ENCODE measurements around the gene TAF10. TPM values are rescaled to one million over a fixed set of nuclear protein-coding genes. Genes with fewer than 3 reads are reported as not detected.
A peak's percentile ranks its signal among the peaks of the same experiment; 100 is the strongest.

TAF10 gene
- total RNA-seq, 2 donors from 2014 or later: 115 to 215 TPM

DNA sequence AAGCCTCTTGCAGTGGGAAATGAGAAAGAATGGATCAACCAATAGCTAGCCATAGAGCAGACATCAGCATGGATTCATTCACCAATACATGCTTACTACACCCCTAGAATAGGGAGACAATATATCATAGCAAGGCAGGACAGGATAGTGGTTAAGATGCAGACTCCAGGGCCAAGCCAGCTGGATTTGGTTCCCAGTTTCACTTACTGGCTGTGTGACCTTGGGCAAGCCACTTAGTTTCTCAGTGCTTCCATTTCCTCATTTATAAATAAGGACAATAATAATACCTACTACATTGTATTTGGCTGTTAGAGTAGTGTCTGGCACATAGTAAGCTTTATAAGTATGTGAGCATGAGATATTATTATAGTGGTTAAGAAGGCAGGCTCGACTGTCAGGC is 36.5 kb upstream of the TAF10 start:
- Histone ChIP-seq H3K4me1 (no peaks in the 10 kb centered on the region), H3K27ac (no peak overlapping the region), H3K27me3 (no peaks in the 10 kb centered on the region), H3K4me3 (no peak overlapping the region), H3K9me3 (no peaks in the 10 kb centered on the region), H3K36me3 (replicated peaks in 1 of 2; ENCODE audit: insufficient read depth in 1 of 2, low read depth in 2 of 2) (no peaks in the 10 kb centered on the region)
- DNase-seq (no peak), ATAC-seq (no peak)
- 63% methylated on average over 1 of the region's 1 CpG for WGBS, 2 donors
- intact Hi-C loops (cut with DNase I): no loop called here
- TF ChIP-seq, protein P1, sequence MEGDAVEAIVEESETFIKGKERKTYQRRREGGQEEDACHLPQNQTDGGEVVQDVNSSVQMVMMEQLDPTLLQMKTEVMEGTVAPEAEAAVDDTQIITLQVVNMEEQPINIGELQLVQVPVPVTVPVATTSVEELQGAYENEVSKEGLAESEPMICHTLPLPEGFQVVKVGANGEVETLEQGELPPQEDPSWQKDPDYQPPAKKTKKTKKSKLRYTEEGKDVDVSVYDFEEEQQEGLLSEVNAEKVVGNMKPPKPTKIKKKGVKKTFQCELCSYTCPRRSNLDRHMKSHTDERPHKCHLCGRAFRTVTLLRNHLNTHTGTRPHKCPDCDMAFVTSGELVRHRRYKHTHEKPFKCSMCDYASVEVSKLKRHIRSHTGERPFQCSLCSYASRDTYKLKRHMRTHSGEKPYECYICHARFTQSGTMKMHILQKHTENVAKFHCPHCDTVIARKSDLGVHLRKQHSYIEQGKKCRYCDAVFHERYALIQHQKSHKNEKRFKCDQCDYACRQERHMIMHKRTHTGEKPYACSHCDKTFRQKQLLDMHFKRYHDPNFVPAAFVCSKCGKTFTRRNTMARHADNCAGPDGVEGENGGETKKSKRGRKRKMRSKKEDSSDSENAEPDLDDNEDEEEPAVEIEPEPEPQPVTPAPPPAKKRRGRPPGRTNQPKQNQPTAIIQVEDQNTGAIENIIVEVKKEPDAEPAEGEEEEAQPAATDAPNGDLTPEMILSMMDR (IDR thresholded peaks at IDR 0.05): no peak
- TF ChIP-seq POLR2A (IDR thresholded peaks at IDR 0.05): no peak

DNA sequence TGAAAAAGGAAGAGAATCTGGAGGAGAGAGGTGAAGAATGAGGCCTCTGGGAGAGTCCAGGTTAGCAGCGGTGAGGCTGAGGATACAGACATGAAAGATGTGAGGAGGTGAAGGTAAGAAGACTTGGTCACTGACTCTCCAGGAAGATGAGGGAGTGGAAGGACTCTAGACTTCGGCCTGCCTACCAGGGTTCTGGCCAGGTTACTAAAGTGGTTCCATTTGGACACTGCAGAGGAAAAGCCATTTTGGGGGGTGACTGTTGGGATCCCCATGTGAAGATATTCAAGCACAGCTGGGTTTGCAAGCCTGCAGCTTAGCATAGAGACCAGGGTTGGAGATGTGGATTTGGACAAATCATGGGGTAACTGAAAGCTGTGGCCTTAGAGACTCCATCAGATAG is 35.8 kb upstream of the TAF10 start:
- Histone ChIP-seq H3K36me3 (replicated peaks in 1 of 2; ENCODE audit: insufficient read depth in 1 of 2, low read depth in 2 of 2) (no peaks in the 10 kb centered on the region), H3K4me1 (no peaks in the 10 kb centered on the region), H3K27ac (peak overlapping the region in 1 of 4 donors; percentile 30), H3K9me3 (no peaks in the 10 kb centered on the region), H3K27me3 (no peaks in the 10 kb centered on the region), H3K4me3 (no peak overlapping the region)
- 86 to 100% methylated on average over 2 of the region's 2 CpGs for WGBS, 2 donors
- DNase-seq (no peak), ATAC-seq (no peak)
- no peak for TF ChIP-seq POLR2A (IDR thresholded peaks at IDR 0.05)
- TF ChIP-seq, protein P1 (IDR thresholded peaks at IDR 0.05): no peak
- intact Hi-C loops (cut with DNase I): no loop called here

GRCh38 chr11:6646918-6647679 is 35.1 kb upstream of the TAF10 start:
- TF ChIP-seq POLR2A (IDR thresholded peaks at IDR 0.05): no peak
- TF ChIP-seq, protein P1 (IDR thresholded peaks at IDR 0.05): no peak
- Histone ChIP-seq H3K27ac (peak overlapping the region in 1 of 4 donors; percentile 30), H3K27me3 (no peaks in the 10 kb centered on the region), H3K4me3 (no peak overlapping the region), H3K36me3 (replicated peaks in 1 of 2; ENCODE audit: insufficient read depth in 1 of 2, low read depth in 2 of 2) (no peaks in the 10 kb centered on the region), H3K9me3 (no peaks in the 10 kb centered on the region), H3K4me1 (no peaks in the 10 kb centered on the region)
- 54 to 74% methylated on average over 8 to 9 of the region's 9 CpGs for WGBS, 2 donors
- DNase-seq (no peak), ATAC-seq (peak; percentile 26)
- intact Hi-C loops (cut with DNase I): no loop called here

DNA sequence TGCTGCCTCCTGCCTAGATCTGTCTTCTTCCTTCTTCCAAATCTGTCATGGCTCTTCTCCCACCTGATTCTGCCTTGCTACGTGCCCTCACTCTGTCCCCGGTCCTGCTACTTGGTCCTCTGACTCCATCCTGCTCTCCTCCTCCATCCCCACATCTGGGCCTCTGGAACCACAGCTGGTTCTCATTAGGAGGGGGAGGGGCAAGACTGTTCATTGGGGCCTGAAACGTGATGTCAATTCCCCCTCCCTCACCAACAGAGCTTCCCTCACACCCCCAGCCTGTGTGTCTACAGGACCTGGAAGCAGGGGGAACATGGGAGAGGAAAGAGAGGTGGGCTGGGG is 34.5 kb upstream of the TAF10 start:
- Histone ChIP-seq H3K27ac (peak overlapping the region in 1 of 4 donors; percentile 30), H3K4me3 (no peak overlapping the region), H3K9me3 (no peaks in the 10 kb centered on the region), H3K36me3 (replicated peaks in 1 of 2; ENCODE audit: insufficient read depth in 1 of 2, low read depth in 2 of 2) (no peaks in the 10 kb centered on the region), H3K4me1 (no peaks in the 10 kb centered on the region), H3K27me3 (no peaks in the 10 kb centered on the region)
- 55 to 63% methylated on average over 3 of the region's 3 CpGs for WGBS, 2 donors
- ATAC-seq (peak; percentile 15), DNase-seq (no peak)
- TF ChIP-seq, protein P1 (IDR thresholded peaks at IDR 0.05): no peak
- TF ChIP-seq POLR2A (IDR thresholded peaks at IDR 0.05): no peak
- intact Hi-C loops (cut with DNase I): no loop called here

- no peaks in the 10 kb centered on the region for H3K4me1 ChIP-seq
- no peaks in the 10 kb centered on the region for H3K36me3 ChIP-seq (replicated peaks in 1 of 2; ENCODE audit: insufficient read depth in 1 of 2, low read depth in 2 of 2)
- H3K27me3 ChIP-seq: no peaks in the 10 kb centered on the region
- TF ChIP-seq, protein P1 (IDR thresholded peaks at IDR 0.05): no peak
- TF ChIP-seq POLR2A (IDR thresholded peaks at IDR 0.05): no peak
- ATAC-seq (peak; percentile 45), DNase-seq (peak in 1 of 4 donors; percentile 55)
- H3K4me3 ChIP-seq: no peak overlapping the region
- intact Hi-C loops (cut with DNase I): no loop called here
- H3K9me3 ChIP-seq: no peaks in the 10 kb centered on the region
- WGBS, 2 donors: 74 to 79% methylated on average over 10 to 12 of the region's 12 CpGs
- H3K27ac ChIP-seq: no peak overlapping the region
Observed at GRCh38 chr11:6646071-6646470, 34.1 kb upstream of the TAF10 start.
